GM20431 (cell line): ENCODE data around the gene SLC35C1.
"Not testable (repeated sequence)": the region's sequence is repeated elsewhere in the genome, so short reads cannot be mapped to it uniquely, and the experiment has no call there.

Experiments used
- in situ Hi-C: fragments of 300-500 bp; cut with MseI, MboI; formaldehyde crosslinking; loops from one replicate; pipeline ENCODE4 v1.15.0; 2020; ENCODE audit warnings: low sequenced_read_pairs; ENCODE audit not compliant: unreplicated experiment

SLC35C1 gene

GRCh38 chr11:45779602-45780001, 25.3 kb upstream of the SLC35C1 start:
- in situ Hi-C loops = no loop called here

DNA sequence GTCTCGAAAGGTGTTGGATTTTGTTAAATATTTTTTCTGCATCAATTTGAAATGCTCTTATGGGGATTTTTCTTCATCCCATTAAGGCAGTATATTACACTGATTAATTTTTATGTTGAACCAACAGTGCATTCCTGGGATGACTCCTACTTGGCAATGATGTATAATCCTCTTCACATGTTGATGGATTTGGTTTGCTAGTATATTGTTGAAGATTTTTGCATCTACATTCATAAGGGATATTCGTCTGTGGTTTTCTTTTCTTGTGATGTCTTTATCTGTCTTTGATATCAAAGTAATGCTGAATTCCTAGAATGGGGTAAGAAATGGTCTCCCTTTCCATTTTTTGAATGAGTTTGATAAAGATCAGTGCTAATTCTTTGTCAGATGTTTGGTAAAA, 18.7 kb upstream of the SLC35C1 start:
- in situ Hi-C loops = no loop called here

DNA sequence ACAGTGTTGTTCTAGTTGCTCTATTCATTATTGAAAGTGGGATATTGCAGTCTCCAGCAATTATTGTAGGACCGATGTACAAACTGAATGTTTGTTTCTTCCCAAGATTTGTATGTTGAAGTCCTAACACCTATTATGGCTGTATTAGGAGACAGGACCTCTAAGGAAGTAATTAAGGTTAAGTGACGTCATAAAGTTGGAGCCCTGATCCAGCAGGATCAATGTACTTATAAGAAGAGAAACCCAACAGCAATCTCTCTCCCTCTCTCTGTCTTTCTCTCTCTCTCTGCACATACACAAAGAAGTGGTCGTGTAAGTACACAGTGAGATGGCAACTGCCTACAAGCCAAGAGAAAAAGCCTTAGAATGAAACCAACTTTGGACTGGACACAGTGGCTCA, 16.1 kb upstream of the SLC35C1 start:
- in situ Hi-C loops = no loop called here

GRCh38 chr11:45791524-45791923, 13.4 kb upstream of the SLC35C1 start:
- in situ Hi-C loops = no loop called here

DNA sequence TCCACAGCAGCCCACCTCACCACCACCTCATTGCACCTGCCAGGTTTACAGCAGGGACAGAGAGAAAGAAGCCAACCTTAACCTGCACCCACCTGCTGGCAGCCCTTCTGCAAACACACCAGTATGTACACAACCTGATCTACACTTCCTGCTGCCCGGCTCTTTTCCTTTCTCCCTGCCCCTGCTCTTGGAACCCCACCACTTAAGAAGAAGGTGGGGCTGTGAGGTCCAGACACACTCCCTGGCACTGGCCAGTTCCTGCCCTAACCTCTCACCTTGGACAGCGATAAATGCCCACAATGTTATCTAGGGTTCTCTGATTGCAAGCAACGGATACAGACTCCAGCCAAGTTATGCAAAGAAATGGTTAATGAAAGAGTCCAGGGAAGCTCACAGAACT, 10.8 kb upstream of the SLC35C1 start:
- in situ Hi-C loops = no loop called here

- in situ Hi-C loops = no loop called here
Measured at GRCh38 chr11:45795379-45795778, 9.6 kb upstream of the SLC35C1 start.

DNA sequence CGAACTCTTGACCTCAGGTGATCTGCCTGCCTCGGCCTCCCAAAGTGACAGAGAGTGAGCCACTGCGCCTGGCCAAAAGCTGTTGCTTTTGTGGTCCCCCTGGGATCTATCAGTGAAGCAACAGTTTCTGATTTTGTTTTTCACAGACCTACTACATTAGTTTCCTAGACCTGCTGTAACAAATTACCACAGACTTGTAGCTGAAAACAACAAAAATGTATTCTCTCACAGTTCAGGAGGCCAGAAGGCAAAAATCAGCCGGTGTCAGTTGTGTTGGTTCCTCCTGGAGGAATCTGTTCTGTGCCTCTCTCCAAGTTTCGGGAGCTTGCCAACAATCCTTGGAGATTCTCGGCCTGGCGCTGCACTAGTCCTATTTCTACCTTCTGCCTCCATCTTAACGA, 8.5 kb upstream of the SLC35C1 start:
- in situ Hi-C loops = no loop called here

DNA sequence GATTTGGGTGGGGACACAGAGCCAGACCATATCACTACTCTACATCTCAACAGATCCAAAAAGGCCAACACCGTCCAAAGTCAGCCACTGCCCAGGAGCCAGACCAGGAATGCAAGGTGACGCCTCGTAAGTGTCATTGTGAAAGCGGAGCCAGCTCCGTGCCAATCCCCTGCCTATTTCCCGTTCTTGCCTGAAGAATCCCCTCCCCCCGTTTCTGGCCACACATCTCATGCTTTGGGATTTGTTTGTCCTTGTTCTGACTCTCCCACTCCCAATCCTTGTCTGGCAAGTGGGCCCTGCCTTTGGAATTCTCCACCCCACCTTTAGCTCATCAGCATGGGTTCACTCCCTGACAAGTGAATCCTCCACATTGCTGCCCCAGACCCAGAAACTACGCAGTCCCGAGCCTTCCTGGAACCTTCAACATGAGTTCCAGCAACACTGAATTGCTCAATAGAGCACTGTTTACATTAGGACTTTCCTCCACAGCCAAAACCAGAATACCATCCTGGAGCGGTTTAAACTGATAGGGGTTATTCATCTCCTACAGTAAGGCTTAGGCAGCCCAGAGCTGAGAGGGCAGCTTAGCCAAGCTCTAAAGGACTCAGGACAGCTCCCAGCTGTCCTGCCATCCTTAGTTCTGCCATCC, 6.0 kb upstream of the SLC35C1 start:
- in situ Hi-C loops = no loop called here

DNA sequence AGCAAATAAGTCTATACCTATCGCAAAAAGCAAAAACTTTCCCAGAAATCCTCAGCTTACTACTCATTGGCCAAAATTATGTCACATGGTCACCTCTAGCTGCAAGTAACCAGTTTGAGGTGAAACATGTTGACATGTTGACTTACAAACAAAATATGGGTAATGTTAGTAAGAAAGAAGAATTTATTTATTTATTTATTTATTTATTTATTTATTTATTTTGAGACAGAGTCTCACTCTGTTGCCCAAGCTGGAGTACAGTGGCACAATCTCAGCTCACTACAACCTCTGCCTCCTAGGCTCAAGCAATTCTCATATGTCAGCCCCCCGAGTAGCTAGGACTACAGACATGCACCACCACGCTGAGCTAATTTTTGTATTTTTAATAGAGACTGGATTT, 5.4 kb upstream of the SLC35C1 start:
- in situ Hi-C loops = no loop called here

GRCh38 chr11:45800261-45800660, 4.7 kb upstream of the SLC35C1 start:
- in situ Hi-C loops = no loop called here

GRCh38 chr11:45801723-45802315, 3.1 kb upstream of the SLC35C1 start:
- in situ Hi-C loops = no loop called here

DNA sequence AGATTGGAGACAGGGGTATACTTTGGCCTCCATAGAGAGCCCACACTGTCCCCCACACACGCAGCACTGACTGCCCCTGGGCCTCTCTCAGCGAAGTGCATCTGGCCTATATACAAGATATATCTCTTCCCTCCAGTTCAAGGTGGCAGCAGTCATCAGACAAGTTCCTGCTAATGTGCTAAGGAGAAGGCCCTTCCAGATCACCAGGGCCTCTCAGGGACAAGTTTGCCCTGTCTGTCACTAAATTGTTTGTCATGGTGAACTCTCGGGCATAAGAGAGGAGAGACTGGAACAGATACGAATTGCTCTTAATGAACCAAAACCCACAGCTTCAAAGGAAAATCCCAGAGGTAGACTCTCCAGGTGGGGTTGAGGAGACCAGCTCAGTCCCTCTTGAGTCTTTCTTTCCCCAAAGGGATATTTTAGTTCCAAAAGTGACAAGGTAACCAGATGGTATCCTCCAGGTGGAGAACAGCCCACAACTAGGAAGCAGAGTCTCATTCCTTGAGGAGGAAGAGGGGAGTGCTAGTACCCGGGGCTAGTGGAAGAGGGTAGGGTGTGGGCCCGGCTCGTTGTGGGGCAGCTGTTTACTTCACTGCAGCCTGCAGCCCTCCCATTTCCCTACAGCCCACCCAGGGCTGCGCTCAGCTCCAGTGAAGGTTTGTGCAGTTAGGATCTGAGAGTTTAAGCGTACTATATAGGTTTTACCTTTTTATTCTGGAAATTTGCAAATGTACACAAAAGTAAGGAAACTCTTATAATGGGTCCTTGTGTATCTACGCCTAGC, 2.2 kb upstream of the SLC35C1 start:
- in situ Hi-C loops = no loop called here

- in situ Hi-C loops = no loop called here
Measured at GRCh38 chr11:45803971-45804760, 783 bp upstream of the SLC35C1 start.

- in situ Hi-C loops = no loop called here
Measured at GRCh38 chr11:45805305-45806071, 539 bp downstream of the SLC35C1 start.

- in situ Hi-C loops = no loop called here
Measured at GRCh38 chr11:45806072-45806933, 1.4 kb downstream of the SLC35C1 start.

GRCh38 chr11:45806937-45807791, 2.2 kb downstream of the SLC35C1 start:
- in situ Hi-C loops = no loop called here

DNA sequence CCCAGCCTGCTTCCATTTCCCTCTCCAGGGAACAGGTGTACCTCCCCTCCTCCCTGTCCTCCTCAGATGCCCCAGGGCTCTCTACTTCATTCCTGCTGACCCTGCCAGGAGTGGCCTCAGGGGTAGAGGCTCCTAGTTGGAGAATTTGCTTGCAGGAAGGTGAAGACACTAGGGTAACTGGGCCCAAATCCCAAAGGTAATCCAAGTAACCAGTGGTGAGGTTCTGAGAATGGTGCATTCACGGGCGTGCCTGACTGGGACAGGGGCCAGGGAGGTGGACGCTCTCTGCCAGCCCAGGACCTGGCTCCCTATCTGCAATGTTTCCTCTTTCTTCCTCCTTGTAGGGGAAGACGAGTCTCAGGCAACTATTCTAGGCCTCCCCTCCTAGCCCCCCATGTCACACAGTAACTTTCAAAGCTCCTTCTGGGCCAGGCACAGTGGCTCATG, 2.9 kb downstream of the SLC35C1 start:
- in situ Hi-C loops = no loop called here

DNA sequence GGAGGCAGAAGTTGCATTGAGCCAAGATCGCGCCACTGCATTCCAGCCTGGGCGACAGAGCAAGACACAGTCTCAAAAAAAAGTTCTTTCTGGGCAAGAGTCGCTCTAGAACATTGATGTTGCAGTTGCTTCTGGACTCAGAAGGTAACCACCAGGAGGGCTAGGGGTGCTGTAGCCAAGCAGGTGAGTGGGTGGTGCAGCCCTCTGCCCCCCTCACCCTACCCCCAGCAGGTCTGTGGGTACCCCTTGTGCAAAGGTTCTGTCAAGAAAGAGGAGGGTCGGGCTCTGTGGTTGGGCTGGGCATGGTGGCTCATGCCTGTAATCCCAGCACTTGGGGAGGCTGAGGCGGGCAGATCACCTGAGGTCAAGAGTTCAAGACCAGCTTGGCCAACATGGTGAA, 3.5 kb downstream of the SLC35C1 start:
- in situ Hi-C loops = not testable (repeated sequence)
